SU-DHL-6 (cell line): ENCODE results near the gene HLTF.
"Not testable (repeated sequence)": the region's sequence is repeated elsewhere in the genome, so short reads cannot be mapped to it uniquely, and the experiment has no call there.

Source experiments
- EZH2phosphoT487 ChIP-seq: fragments of 200-600 bp; sonication (generic), shearing (Covaris generic); conservative IDR thresholded peaks from 2 replicates; pipeline ENCODE4 v1.6.1; 2018; ENCODE audit warnings: mild to moderate bottlenecking, antibody characterized with exemption, low read length, moderate library complexity, mixed read lengths
- TF ChIP-seq, protein P1 (sequence below): fragments of 200-600 bp; sonication (generic); IDR thresholded peaks from one replicate; pipeline ENCODE4 v1.5.1; 2017; ENCODE audit warnings: antibody characterized with exemption, mild to moderate bottlenecking, low read length, moderate library complexity; ENCODE audit not compliant: insufficient read depth, poor library complexity, severe bottlenecking

GRCh38 chr3:148987551-148987950, 98.8 kb downstream of the HLTF start:
- TF ChIP-seq, protein P1, sequence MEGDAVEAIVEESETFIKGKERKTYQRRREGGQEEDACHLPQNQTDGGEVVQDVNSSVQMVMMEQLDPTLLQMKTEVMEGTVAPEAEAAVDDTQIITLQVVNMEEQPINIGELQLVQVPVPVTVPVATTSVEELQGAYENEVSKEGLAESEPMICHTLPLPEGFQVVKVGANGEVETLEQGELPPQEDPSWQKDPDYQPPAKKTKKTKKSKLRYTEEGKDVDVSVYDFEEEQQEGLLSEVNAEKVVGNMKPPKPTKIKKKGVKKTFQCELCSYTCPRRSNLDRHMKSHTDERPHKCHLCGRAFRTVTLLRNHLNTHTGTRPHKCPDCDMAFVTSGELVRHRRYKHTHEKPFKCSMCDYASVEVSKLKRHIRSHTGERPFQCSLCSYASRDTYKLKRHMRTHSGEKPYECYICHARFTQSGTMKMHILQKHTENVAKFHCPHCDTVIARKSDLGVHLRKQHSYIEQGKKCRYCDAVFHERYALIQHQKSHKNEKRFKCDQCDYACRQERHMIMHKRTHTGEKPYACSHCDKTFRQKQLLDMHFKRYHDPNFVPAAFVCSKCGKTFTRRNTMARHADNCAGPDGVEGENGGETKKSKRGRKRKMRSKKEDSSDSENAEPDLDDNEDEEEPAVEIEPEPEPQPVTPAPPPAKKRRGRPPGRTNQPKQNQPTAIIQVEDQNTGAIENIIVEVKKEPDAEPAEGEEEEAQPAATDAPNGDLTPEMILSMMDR: not testable (repeated sequence)
- TF ChIP-seq EZH2phosphoT487: not testable (repeated sequence)
